Nephron progenitor cell (in vitro differentiated cells): ENCODE data around the gene KCNAB1.

Source experiments
- DNase-seq: peaks from one replicate; pipeline ENCODE4 v3.0.0; 2021
- H3K27ac Mint-ChIP-seq: 2 replicates; pipeline ENCODE4 v1.8.0; 2021; ENCODE audit warnings: mild to moderate bottlenecking, moderate library complexity, mixed read lengths
- H3K27me3 Mint-ChIP-seq: 2 replicates; pipeline ENCODE4 v1.8.0; 2021; ENCODE audit warnings: mild to moderate bottlenecking, low read depth, mixed read lengths; ENCODE audit not compliant: poor library complexity
- H3K36me3 Mint-ChIP-seq: 2 replicates; pipeline ENCODE4 v1.8.0; 2021; ENCODE audit warnings: low read depth, mixed read lengths
- H3K4me1 Mint-ChIP-seq: 2 replicates; pipeline ENCODE4 v1.8.0; 2021; ENCODE audit warnings: mixed read lengths
- H3K4me3 Mint-ChIP-seq: 2 replicates; pipeline ENCODE4 v1.8.0; 2021; ENCODE audit warnings: mild to moderate bottlenecking, moderate library complexity, mixed read lengths
- H3K9me3 Mint-ChIP-seq: 2 replicates; pipeline ENCODE4 v1.8.0; 2021; ENCODE audit warnings: mild to moderate bottlenecking, moderate library complexity, mixed read lengths
- TF ChIP-seq, protein P1 (sequence below): fragments of 200-600 bp; sonication (generic); IDR thresholded peaks from 2 replicates; pipeline ENCODE4 v1.5.0; 2021; ENCODE audit warnings: antibody characterized with exemption

Gene KCNAB1

DNA sequence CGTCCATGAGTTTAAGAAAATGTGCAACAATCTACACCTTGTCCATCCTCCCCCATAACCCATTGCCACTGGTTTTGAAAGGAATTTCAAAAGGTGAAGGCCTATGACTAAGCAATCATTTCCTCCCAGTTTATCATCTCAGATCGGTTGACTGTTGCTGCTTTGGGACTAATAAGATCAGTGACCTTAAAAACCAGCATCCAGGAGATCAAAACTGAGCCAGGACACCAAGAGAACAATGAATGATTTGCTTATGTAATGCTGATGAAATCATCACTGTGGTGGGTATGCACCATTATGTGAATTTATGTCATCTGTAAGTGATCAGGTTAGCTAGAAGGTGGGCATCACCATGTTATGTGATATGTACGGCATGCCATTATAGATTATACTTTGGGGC lies 239.0 kb downstream of the KCNAB1 start:
- Mint-ChIP-seq H3K36me3 (no peaks in the 10 kb centered on the region), H3K27me3 (no peaks in the 10 kb centered on the region), H3K4me3 (no peak overlapping the region), H3K27ac (no peak overlapping the region), H3K4me1 (peaks cover 10% of the 10 kb centered on the region), H3K9me3 (no peaks in the 10 kb centered on the region)
- DNase-seq = no peak
- TF ChIP-seq, protein P1, sequence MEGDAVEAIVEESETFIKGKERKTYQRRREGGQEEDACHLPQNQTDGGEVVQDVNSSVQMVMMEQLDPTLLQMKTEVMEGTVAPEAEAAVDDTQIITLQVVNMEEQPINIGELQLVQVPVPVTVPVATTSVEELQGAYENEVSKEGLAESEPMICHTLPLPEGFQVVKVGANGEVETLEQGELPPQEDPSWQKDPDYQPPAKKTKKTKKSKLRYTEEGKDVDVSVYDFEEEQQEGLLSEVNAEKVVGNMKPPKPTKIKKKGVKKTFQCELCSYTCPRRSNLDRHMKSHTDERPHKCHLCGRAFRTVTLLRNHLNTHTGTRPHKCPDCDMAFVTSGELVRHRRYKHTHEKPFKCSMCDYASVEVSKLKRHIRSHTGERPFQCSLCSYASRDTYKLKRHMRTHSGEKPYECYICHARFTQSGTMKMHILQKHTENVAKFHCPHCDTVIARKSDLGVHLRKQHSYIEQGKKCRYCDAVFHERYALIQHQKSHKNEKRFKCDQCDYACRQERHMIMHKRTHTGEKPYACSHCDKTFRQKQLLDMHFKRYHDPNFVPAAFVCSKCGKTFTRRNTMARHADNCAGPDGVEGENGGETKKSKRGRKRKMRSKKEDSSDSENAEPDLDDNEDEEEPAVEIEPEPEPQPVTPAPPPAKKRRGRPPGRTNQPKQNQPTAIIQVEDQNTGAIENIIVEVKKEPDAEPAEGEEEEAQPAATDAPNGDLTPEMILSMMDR = no peak

DNA sequence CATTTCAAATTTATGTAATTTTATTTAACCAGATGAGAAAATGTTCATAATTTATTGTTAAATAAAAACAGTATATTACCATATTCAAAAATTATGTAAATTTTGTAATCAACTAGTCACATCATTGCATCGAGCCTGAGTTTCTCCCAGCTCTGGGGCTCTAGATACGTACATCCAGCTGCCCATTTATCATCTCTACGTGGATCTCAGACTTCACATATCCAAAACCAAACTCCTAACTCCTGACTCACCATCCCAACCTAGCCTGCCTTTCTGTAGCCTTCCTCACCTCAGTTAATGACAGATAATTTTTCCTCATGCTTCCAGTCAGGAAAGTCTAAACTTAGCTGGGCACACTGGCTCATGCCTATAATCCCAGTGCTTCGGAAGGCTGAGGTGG lies 239.7 kb downstream of the KCNAB1 start:
- H3K27me3 Mint-ChIP-seq = no peaks in the 10 kb centered on the region
- TF ChIP-seq, protein P1 = no peak
- H3K4me3 Mint-ChIP-seq = no peak overlapping the region
- no peaks in the 10 kb centered on the region for H3K9me3 Mint-ChIP-seq
- no peaks in the 10 kb centered on the region for H3K36me3 Mint-ChIP-seq
- no peak for DNase-seq
- peaks cover 10% of the 10 kb centered on the region for H3K4me1 Mint-ChIP-seq
- no peak overlapping the region for H3K27ac Mint-ChIP-seq

DNA sequence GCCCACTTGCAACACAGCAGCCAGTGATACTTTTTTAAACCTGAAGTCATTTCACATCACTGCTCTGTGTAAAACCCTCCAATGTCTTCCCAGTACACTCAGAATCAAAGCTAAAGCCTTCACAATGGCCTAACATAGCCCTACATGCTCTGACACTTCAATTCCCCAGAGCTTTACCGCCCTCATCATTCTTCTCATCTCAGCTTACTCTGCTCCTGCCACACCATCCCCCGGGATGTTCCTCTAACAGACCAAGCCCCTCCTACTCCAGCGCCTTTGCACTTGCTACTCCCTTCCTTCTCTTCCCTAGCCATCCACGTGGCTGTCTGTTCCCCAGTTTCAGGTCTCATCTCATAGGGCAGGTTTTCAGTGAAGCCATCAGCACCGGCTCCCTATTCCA lies 240.6 kb downstream of the KCNAB1 start:
- Mint-ChIP-seq H3K36me3 (no peaks in the 10 kb centered on the region), H3K4me1 (peaks cover 10% of the 10 kb centered on the region), H3K4me3 (no peak overlapping the region), H3K27me3 (no peaks in the 10 kb centered on the region), H3K27ac (peak overlapping the region; percentile 59), H3K9me3 (no peaks in the 10 kb centered on the region)
- DNase-seq = peak; percentile 15
- TF ChIP-seq, protein P1 = no peak

DNA sequence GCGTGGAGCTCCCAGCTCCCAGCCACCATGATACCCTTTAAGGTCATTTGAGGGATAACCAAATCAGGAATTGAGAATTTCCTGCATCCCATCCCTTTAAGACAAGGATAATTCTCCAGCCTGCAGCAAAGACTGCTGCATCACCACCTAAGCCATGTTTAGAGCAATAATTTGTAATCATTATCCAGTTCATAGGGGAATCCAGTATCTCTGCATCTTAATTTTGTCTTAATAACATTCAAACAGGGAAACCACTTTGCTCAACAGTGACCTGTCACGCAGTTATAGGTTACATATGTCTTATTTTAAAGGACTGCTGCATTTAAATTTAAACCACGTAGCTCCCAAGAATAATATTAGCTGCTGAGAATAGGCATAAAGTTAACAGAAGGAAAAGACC lies 246.2 kb downstream of the KCNAB1 start:
- H3K4me3 Mint-ChIP-seq = no peak overlapping the region

DNA sequence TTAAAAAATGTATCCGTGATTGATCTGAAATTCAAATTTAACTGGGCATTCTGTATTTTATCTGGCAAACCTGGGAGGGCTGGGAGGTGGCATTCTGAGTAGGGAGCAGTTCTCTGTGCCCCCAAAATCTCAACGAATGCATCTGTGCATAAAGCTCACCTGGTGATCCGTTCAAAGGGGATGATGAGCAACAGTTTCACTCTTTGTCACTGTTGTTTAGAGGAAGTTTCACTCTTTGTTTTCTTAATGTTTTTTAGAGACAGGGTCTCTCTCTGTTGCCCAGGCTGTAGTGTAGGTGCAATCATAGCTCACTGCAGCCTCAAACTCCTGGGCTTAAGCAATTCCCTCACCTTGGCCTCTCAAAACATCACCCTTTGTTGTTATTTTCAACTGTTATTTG lies 247.8 kb downstream of the KCNAB1 start:
- Mint-ChIP-seq H3K27me3 (peaks cover 3% of the 10 kb centered on the region), H3K27ac (no peak overlapping the region), H3K4me3 (no peak overlapping the region), H3K36me3 (no peaks in the 10 kb centered on the region), H3K9me3 (no peaks in the 10 kb centered on the region), H3K4me1 (no peaks in the 10 kb centered on the region)
- TF ChIP-seq, protein P1 = no peak
- DNase-seq = no peak

More for the DNA sequence above, 246.2 kb downstream of the KCNAB1 start:
- H3K9me3 Mint-ChIP-seq = no peaks in the 10 kb centered on the region
- H3K27ac Mint-ChIP-seq = no peak overlapping the region
- H3K27me3 Mint-ChIP-seq = peaks cover 3% of the 10 kb centered on the region
- H3K4me1 Mint-ChIP-seq = no peaks in the 10 kb centered on the region
- DNase-seq = no peak
- H3K36me3 Mint-ChIP-seq = no peaks in the 10 kb centered on the region
- TF ChIP-seq, protein P1 = no peak

DNA sequence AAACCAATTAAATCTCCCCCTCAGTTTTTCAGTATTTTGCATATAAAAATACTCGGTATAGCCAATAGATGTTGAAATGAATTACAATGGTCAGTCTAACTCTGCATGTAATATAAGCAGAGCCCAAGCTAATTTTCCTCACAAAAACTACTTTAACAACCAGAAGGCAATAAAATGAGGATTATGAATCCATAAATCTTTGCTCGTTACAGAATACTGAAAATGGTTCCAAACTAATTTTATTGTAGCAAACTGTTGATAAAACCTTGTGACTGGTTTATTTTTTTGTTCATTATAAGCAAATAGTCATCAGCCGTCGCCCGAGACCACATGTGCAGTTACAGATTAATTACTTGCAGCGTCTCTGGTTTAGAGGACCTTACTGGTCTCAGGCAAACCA lies 251.3 kb downstream of the KCNAB1 start:
- Mint-ChIP-seq H3K4me3 (no peak overlapping the region), H3K4me1 (peaks cover 4% of the 10 kb centered on the region), H3K9me3 (no peaks in the 10 kb centered on the region), H3K27me3 (peaks cover 3% of the 10 kb centered on the region), H3K27ac (no peak overlapping the region), H3K36me3 (no peaks in the 10 kb centered on the region)
- TF ChIP-seq, protein P1 = no peak
- DNase-seq = no peak
